ENCODE data around the gene APLP2. TPM values are rescaled to one million over a fixed set of nuclear protein-coding genes. Genes with fewer than 3 reads are reported as not detected.

APLP2 gene
- total RNA-seq, 1 experiment from 2014 or later, result 210 TPM

DNA sequence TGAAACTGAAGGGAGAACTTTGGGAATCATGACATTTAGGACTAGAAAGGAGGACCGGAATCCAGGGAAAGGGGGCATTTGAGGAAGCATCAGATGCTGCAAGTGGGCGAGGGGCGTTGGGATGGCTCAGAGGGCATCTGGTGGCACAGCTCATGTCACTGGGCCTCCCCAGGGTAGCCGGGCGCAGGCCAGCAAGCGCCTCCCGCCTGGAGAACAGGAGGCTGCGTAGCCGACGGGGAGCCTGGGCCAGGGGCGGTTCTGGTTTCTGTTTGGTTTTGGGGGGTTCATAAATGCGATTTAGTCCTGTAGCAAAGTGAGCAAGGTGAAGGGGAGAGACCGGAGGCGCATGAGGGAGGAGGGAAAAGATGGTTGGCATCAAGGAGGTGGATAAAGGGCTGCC, 89.4 kb downstream of the APLP2 start:
- RAD21 ChIA-PET (ENCODE audit: low non-redundant PET in 1 of 2, low total read pairs in 2 of 2, uncharacterized antibody in 2 of 2, unreplicated experiment in 2 of 2), result no interaction called here
- no TSS peak for BruUV-seq (replicated peaks)

GRCh38 chr11:130159657-130160497, 90.2 kb downstream of the APLP2 start, which contains the start of gene ST14:
TSS of gene ST14 (plus strand) at chr11:130159782. CDS start at chr11:130159980, 198 bp downstream.
- CTCF ChIA-PET, result no interaction called here
- H3K4me3 ChIP-seq (replicated peaks in 1 of 2; ENCODE audit: low read depth in 1 of 2, low read length in 2 of 2), result peak within 1 kb of the TSS; percentile 73 to 76
- peaks cover 46% of the 10 kb centered on the region for H3K79me2 ChIP-seq (ENCODE audit: insufficient read depth, low read length)
- TF ChIP-seq CEBPB (IDR thresholded peaks at IDR 0.05; ENCODE audit: low read depth) (no peak), EZH2phosphoT487 (IDR thresholded peaks at IDR 0.05; ENCODE audit: borderline replicate concordance) (no peak), RAD21 (IDR thresholded peaks at IDR 0.05; ENCODE audit: low read depth) (no peak), ZBTB33 (IDR thresholded peaks at IDR 0.05; ENCODE audit: extremely low read depth, insufficient replicate concordance, low read length) (no peak), CTCF (IDR thresholded peaks at IDR 0.05 in 2 of 3, conservative IDR thresholded peaks at IDR 0.05 in 1 of 3; ENCODE audit: borderline replicate concordance in 1 of 3, insufficient read depth in 1 of 3, low read depth in 2 of 3, low read length in 2 of 3) (no peak), CBX3 (IDR thresholded peaks at IDR 0.05; ENCODE audit: low read depth) (no peak), ELF1 (IDR thresholded peaks at IDR 0.05; ENCODE audit: borderline replicate concordance, low read depth) (no peak), ZFX (IDR thresholded peaks at IDR 0.05) (peak; percentile 95), SRF (IDR thresholded peaks at IDR 0.05; ENCODE audit: low read depth) (no peak), MAX (IDR thresholded peaks at IDR 0.05) (peak; percentile 67; the same call in 1 of the 2 replicates), POLR2A (IDR thresholded peaks at IDR 0.05; ENCODE audit: borderline replicate concordance, extremely low read depth, insufficient read depth, insufficient read length) (no peak), ZNF274 (IDR thresholded peaks at IDR 0.05; ENCODE audit: low read depth, low read length) (no peak), POLR2AphosphoS5 (IDR thresholded peaks at IDR 0.05; ENCODE audit: low read depth, low read length) (peak; percentile 95), SIN3A (IDR thresholded peaks at IDR 0.05; ENCODE audit: low read depth) (no peak; the same call in 1 of the 2 replicates)
- TF ChIP-seq, protein P1, sequence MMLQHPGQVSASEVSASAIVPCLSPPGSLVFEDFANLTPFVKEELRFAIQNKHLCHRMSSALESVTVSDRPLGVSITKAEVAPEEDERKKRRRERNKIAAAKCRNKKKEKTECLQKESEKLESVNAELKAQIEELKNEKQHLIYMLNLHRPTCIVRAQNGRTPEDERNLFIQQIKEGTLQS (IDR thresholded peaks at IDR 0.05), result no peak

More for the DNA sequence above, 89.4 kb downstream of the APLP2 start:
- Histone ChIP-seq H4K20me1 (ENCODE audit: insufficient read depth) (no peaks in the 10 kb centered on the region), H3K4me2 (ENCODE audit: low read length) (peak overlapping the region; percentile 97), H3K9me2 (ENCODE audit: insufficient read depth) (no peaks in the 10 kb centered on the region), H3K27me3 (ENCODE audit: insufficient read depth, low read length) (no peaks in the 10 kb centered on the region), H3K36me3 (ENCODE audit: control insufficient read depth in 1 of 2, insufficient read depth in 2 of 2, low read length in 2 of 2) (0 out of 4 replicates have a peak, but pooled peaks cover 0 to 3% of the 10 kb centered on the region in 2 experiments), H3K79me2 (ENCODE audit: insufficient read depth, low read length) (peaks cover 42% of the 10 kb centered on the region), H3K4me1 (ENCODE audit: control insufficient read depth in 1 of 2, insufficient read depth in 2 of 2, low read length in 2 of 2) (peaks cover 41 to 75% of the 10 kb centered on the region in 2 experiments), H3K4me3 (replicated peaks in 1 of 2; ENCODE audit: low read depth in 1 of 2, low read length in 2 of 2) (peak overlapping the region; percentile 73 to 76), H3K9ac (ENCODE audit: low read length) (peak overlapping the region; percentile 81), H3K9me3 (ENCODE audit: control insufficient read depth in 1 of 2, insufficient read depth in 1 of 2, low read depth in 1 of 2, low read length in 2 of 2) (no peaks in the 10 kb centered on the region), H3K27ac (ENCODE audit: low read depth, low read length) (no peak overlapping the region), H2AFZ (ENCODE audit: low read depth, low read length, poor library complexity, severe bottlenecking) (no peak overlapping the region)
- ATAC-seq (no peak), DNase-seq (ENCODE audit: low read depth, low spot score) (no peak)
- intact Hi-C loops (cut with micrococcal nuclease), result no loop called here
- ChIA-PET CTCF (no interaction called here), POLR2A (no interaction called here)
- TF ChIP-seq ZFX (IDR thresholded peaks at IDR 0.05) (no peak), POLR2A (IDR thresholded peaks at IDR 0.05; ENCODE audit: borderline replicate concordance, extremely low read depth, insufficient read depth, insufficient read length) (no peak)

More at GRCh38 chr11:130159657-130160497, 90.2 kb downstream of the APLP2 start, which contains the start of gene ST14:
- Histone ChIP-seq H3K27ac (ENCODE audit: low read depth, low read length) (peak within 1 kb of the TSS; percentile 76; the same call in 1 of the 2 replicates), H3K9me3 (ENCODE audit: control insufficient read depth in 1 of 2, insufficient read depth in 1 of 2, low read depth in 1 of 2, low read length in 2 of 2) (no peaks in the 10 kb centered on the region), H3K36me3 (ENCODE audit: control insufficient read depth in 1 of 2, insufficient read depth in 2 of 2, low read length in 2 of 2) (0 out of 4 replicates have a peak, but pooled peaks cover 0 to 5% of the 10 kb centered on the region in 2 experiments), H3K27me3 (ENCODE audit: insufficient read depth, low read length) (no peaks in the 10 kb centered on the region), H2AFZ (ENCODE audit: low read depth, low read length, poor library complexity, severe bottlenecking) (no peak within 1 kb of the TSS), H3K9me2 (ENCODE audit: insufficient read depth) (no peaks in the 10 kb centered on the region), H3K9ac (ENCODE audit: low read length) (peak within 1 kb of the TSS; percentile 81), H4K20me1 (ENCODE audit: insufficient read depth) (no peaks in the 10 kb centered on the region), H3K4me2 (ENCODE audit: low read length) (peak within 1 kb of the TSS; percentile 97), H3K4me1 (ENCODE audit: control insufficient read depth in 1 of 2, insufficient read depth in 2 of 2, low read length in 2 of 2) (peaks cover 41 to 77% of the 10 kb centered on the region in 2 experiments)
- RAD21 ChIA-PET (ENCODE audit: low non-redundant PET in 1 of 2, low total read pairs in 2 of 2, uncharacterized antibody in 2 of 2, unreplicated experiment in 2 of 2), result no interaction called here
- ATAC-seq (peak; percentile 85), DNase-seq (ENCODE audit: low read depth, low spot score) (no peak)
- BruUV-seq (replicated peaks), result no TSS peak
- intact Hi-C loops (cut with micrococcal nuclease), result no loop called here
- POLR2A ChIA-PET, result no interaction called here
